ENCODE data around the gene FNBP1L.

DNA sequence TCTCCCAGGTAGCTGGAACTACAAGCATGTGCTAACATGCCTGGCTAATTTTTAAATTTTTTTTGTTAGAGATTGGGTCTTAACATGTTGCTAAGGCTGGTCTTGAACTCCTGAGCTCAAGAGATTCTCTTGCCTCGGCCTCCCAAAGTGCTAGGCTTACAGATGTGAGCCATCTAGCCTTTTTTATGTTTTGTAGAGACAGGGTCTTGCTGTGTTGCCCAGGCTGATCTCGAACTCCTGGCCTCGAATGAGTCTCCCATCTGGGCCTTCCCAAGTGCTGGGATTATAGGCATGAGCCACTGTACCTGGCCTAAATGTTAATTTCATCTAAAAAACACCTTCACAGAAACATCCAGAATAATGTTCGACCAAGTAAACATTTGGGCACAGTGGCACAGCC is 48.6 kb downstream of the FNBP1L start:
- TF ChIP-seq EZH2phosphoT487 (IDR thresholded peaks at IDR 0.05; ENCODE audit: insufficient read depth, low read depth): no peak
- no peak for TF ChIP-seq EZH2 (IDR thresholded peaks at IDR 0.05; ENCODE audit: insufficient read depth, poor library complexity, severe bottlenecking)

Measured in GM23248 (cell line).